ENCODE results near the gene GASK1A.

DNA sequence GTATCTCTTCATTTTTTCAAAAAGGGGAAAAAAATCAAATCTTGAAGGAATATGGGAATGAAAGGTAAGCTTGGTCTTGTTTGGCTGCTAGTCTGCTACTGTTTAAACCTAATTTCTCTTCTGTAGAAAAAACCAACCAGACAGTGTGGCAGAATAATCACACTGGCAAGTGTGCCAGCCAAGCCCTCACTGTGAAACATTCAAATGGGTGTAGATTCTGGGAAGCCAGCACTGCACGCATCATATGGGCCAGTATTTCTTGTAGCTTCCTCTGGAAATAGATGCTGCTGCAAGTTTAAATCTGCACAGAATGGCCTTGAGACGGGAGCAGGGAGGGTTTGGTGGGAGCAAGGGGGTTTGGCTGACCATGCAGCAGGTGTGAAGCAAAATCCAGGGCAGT is 64.7 kb downstream of the GASK1A start:
- TF ChIP-seq, protein P1, sequence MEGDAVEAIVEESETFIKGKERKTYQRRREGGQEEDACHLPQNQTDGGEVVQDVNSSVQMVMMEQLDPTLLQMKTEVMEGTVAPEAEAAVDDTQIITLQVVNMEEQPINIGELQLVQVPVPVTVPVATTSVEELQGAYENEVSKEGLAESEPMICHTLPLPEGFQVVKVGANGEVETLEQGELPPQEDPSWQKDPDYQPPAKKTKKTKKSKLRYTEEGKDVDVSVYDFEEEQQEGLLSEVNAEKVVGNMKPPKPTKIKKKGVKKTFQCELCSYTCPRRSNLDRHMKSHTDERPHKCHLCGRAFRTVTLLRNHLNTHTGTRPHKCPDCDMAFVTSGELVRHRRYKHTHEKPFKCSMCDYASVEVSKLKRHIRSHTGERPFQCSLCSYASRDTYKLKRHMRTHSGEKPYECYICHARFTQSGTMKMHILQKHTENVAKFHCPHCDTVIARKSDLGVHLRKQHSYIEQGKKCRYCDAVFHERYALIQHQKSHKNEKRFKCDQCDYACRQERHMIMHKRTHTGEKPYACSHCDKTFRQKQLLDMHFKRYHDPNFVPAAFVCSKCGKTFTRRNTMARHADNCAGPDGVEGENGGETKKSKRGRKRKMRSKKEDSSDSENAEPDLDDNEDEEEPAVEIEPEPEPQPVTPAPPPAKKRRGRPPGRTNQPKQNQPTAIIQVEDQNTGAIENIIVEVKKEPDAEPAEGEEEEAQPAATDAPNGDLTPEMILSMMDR (conservative IDR thresholded peaks at IDR 0.05; ENCODE audit: low read depth, low read length), result no peak
- TF ChIP-seq EZH2 (IDR thresholded peaks at IDR 0.05; ENCODE audit: low read length, unreplicated experiment) (no peak), EZH2phosphoT487 (IDR thresholded peaks at IDR 0.05; ENCODE audit: borderline replicate concordance, low read length) (no peak)
